Mesothelial cell of epicardium (in vitro differentiated cells): Measurements from ENCODE around the gene PPM1J. TPM values are rescaled to one million over a fixed set of nuclear protein-coding genes. Genes with fewer than 3 reads are reported as not detected.

ENCODE experiments used
- DNase-seq, 2 experiments: peaks; one replicate each; pipeline ENCODE4 v3.0.0; 2021; ENCODE audit warnings: low spot score in 2 of 2; ENCODE audit not compliant: unreplicated experiment in 2 of 2
- H3K27ac Mint-ChIP-seq: 2 replicates; pipeline ENCODE4 v1.8.0; 2021; ENCODE audit warnings: mixed read lengths
- H3K27me3 Mint-ChIP-seq: 2 replicates; pipeline ENCODE4 v1.8.0; 2021; ENCODE audit warnings: low read depth, mixed read lengths
- H3K36me3 Mint-ChIP-seq: 2 replicates; pipeline ENCODE4 v1.8.0; 2021; ENCODE audit warnings: mixed read lengths
- H3K4me1 Mint-ChIP-seq: 2 replicates; pipeline ENCODE4 v1.8.0; 2021; ENCODE audit warnings: mixed read lengths
- H3K4me3 Mint-ChIP-seq: 2 replicates; pipeline ENCODE4 v1.8.0; 2021; ENCODE audit warnings: mild to moderate bottlenecking, moderate library complexity, mixed read lengths
- H3K9me3 Mint-ChIP-seq: 2 replicates; pipeline ENCODE4 v1.8.0; 2021; ENCODE audit warnings: mixed read lengths
- CTCF ChIP-seq: fragments of 200-600 bp; sonication (generic); IDR thresholded peaks from one replicate; pipeline ENCODE4 v1.5.0; 2021; ENCODE audit warnings: antibody characterized with exemption; ENCODE audit not compliant: unreplicated experiment
- total RNA-seq: library from RNA; stranded (reverse); gene quantifications from 3 replicates; pipeline ENCODE4 v1.2.1, GENCODE V29; 2021

Gene PPM1J
- total RNA-seq, 1 donor from 2014 or later: 4.3 TPM

GRCh38 chr1:112703706-112704105, 11.4 kb downstream of the PPM1J start:
- Mint-ChIP-seq H3K4me3 (peak overlapping the region; percentile 78), H3K9me3 (no peaks in the 10 kb centered on the region), H3K4me1 (peaks cover 81% of the 10 kb centered on the region), H3K27me3 (no peaks in the 10 kb centered on the region), H3K27ac (peak overlapping the region; percentile 95), H3K36me3 (peaks cover 18% of the 10 kb centered on the region)
- no peak for DNase-seq
- no peak for TF ChIP-seq CTCF

GRCh38 chr1:112702420-112703261, 12.5 kb downstream of the PPM1J start:
- H3K36me3 Mint-ChIP-seq: peaks cover 21% of the 10 kb centered on the region
- peak overlapping the region; percentile 98 for H3K27ac Mint-ChIP-seq
- DNase-seq: no peak
- TF ChIP-seq CTCF: no peak
- H3K4me3 Mint-ChIP-seq: peak overlapping the region; percentile 10
- no peaks in the 10 kb centered on the region for H3K9me3 Mint-ChIP-seq
- H3K27me3 Mint-ChIP-seq: no peaks in the 10 kb centered on the region
- peaks cover 88% of the 10 kb centered on the region for H3K4me1 Mint-ChIP-seq

- Mint-ChIP-seq H3K4me3 (peak overlapping the region; percentile 5), H3K4me1 (peaks cover 87% of the 10 kb centered on the region), H3K9me3 (no peaks in the 10 kb centered on the region), H3K36me3 (peaks cover 21% of the 10 kb centered on the region), H3K27me3 (no peaks in the 10 kb centered on the region), H3K27ac (peak overlapping the region; percentile 98)
- TF ChIP-seq CTCF: no peak
- DNase-seq: no peak
Observed at GRCh38 chr1:112702067-112702395, 13.1 kb downstream of the PPM1J start.

- Mint-ChIP-seq H3K27ac (peak overlapping the region; percentile 98), H3K4me3 (peak overlapping the region; percentile 38), H3K9me3 (no peaks in the 10 kb centered on the region), H3K36me3 (peaks cover 25% of the 10 kb centered on the region), H3K4me1 (peaks cover 87% of the 10 kb centered on the region), H3K27me3 (no peaks in the 10 kb centered on the region)
- no peak for TF ChIP-seq CTCF
- DNase-seq: no peak
Observed at GRCh38 chr1:112701227-112702066, 13.7 kb downstream of the PPM1J start.

- H3K4me1 Mint-ChIP-seq: peaks cover 79% of the 10 kb centered on the region
- H3K36me3 Mint-ChIP-seq: peaks cover 25% of the 10 kb centered on the region
- H3K9me3 Mint-ChIP-seq: no peaks in the 10 kb centered on the region
- no peak for TF ChIP-seq CTCF
- H3K27ac Mint-ChIP-seq: peak overlapping the region; percentile 98
- H3K27me3 Mint-ChIP-seq: no peaks in the 10 kb centered on the region
- peak overlapping the region; percentile 38 for H3K4me3 Mint-ChIP-seq
- peak; percentile 87 to 95 for DNase-seq
Observed at GRCh38 chr1:112700290-112701226, 14.6 kb downstream of the PPM1J start.
